Neural progenitor cell (in vitro differentiated cells): ENCODE data around the gene MAP3K4.

Experiments
- EZH2 ChIP-seq: fragments of 200-600 bp; sonication (generic); IDR thresholded peaks from 2 replicates; pipeline ENCODE4 v1.6.1; 2017; ENCODE audit warnings: antibody characterized with exemption, mild to moderate bottlenecking, moderate library complexity
- TF ChIP-seq, protein P1 (sequence below): fragments of 200-600 bp; sonication (generic); IDR thresholded peaks from 2 replicates; pipeline ENCODE4 v1.5.1; 2017; ENCODE audit warnings: antibody characterized with exemption, mild to moderate bottlenecking

DNA sequence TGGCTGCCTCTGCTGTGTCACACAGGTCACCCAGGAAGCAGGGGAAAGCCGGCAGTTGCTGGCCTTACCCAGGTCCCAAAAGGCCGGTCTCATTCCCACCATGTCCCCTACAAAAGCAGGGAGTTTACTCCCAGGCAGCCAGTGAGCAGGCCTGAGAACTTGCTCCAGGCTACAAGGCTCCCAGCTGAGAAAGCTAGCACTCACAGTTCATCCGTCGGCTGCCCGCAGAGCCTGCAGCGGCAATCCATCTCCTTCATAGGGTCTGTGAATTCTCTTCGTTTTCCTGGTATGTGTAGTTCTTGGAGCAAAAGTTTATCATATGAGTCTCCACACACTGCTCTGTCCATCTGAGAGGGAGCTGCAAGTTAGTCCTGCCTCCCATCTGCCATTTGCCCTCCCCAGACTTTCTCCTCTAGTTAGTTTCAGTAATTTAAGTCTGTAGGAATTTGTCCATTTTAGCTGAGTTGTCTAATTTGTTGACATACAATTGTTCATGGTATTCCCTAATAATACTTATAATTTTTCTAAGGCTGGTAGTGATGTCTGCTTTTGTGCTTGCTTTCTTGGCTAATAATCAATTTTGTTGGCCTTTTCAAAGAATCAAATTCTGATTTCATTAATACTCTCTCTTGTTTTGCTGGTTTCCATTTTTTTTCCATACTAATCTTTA lies 135.6 kb downstream of the MAP3K4 start:
- TF ChIP-seq, protein P1, sequence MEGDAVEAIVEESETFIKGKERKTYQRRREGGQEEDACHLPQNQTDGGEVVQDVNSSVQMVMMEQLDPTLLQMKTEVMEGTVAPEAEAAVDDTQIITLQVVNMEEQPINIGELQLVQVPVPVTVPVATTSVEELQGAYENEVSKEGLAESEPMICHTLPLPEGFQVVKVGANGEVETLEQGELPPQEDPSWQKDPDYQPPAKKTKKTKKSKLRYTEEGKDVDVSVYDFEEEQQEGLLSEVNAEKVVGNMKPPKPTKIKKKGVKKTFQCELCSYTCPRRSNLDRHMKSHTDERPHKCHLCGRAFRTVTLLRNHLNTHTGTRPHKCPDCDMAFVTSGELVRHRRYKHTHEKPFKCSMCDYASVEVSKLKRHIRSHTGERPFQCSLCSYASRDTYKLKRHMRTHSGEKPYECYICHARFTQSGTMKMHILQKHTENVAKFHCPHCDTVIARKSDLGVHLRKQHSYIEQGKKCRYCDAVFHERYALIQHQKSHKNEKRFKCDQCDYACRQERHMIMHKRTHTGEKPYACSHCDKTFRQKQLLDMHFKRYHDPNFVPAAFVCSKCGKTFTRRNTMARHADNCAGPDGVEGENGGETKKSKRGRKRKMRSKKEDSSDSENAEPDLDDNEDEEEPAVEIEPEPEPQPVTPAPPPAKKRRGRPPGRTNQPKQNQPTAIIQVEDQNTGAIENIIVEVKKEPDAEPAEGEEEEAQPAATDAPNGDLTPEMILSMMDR: no peak
- TF ChIP-seq EZH2: no peak
